HG02571 (cell line): ENCODE measurements around the gene ZC3H11A.

Experiments used
- ATAC-seq: cut with Tn5 transposase; IDR thresholded peaks from one replicate; pipeline ENCODE4 v1.9.1; 2021; ENCODE audit warnings: mild to moderate bottlenecking, moderate library complexity; ENCODE audit not compliant: unreplicated experiment

Gene ZC3H11A

DNA sequence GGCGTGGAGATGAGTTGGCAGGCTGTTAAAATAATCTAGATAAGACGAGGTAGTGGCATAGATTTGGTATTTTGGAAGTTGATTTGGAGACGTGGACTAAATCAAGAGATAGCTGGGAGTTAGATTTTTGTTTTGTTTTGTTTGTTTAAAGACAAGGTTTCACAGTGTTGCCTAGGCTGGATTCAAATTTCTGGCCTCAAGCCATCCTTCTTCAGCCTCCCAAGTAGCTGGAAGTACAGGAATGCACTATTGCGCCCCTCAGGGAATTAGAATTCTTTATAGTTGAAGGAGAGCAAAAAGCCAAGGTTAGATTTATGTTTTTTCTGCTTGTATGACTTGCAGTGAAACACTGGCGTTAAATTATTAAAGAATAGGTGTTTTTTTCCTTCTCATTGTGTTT lies 43.7 kb downstream of the ZC3H11A start:
- ATAC-seq: no peak

GRCh38 chr1:203840208-203840808 lies 44.9 kb downstream of the ZC3H11A start:
- no peak for ATAC-seq

GRCh38 chr1:203842559-203842876 lies 47.1 kb downstream of the ZC3H11A start:
- ATAC-seq: no peak

DNA sequence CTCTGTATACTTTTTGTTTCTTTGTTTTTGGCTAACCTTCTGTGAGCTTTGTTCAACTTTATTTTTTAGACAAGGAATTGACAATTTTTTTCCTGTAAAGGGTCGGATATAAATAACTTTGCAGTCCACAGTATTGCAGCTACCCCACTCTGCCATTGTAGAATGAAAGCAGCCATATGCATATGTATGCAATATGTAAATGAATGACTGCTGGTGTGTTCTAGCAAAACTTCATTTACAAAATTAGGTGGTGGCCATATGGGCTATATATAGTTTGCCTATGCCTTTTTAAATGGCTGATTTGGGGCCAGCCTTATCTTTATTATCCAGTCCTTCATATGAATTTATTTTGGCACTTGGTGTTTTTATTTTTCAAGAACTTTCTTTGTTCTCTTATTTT lies 48.0 kb downstream of the ZC3H11A start:
- no peak for ATAC-seq
